Activated gamma-delta T cell treated with anti-CD3 and anti-CD28 coated beads, Interleukin-2, amount 50 U/mL, for 16 hours (primary cell): ENCODE results near the gene ISYNA1.
A peak's percentile ranks its signal among the peaks of the same experiment; 100 is the strongest.

Experiments
- DNase-seq: peaks from one replicate; pipeline ENCODE4 v3.0.0-alpha.2; 2020; ENCODE audit warnings: low read depth

ISYNA1 gene

DNA sequence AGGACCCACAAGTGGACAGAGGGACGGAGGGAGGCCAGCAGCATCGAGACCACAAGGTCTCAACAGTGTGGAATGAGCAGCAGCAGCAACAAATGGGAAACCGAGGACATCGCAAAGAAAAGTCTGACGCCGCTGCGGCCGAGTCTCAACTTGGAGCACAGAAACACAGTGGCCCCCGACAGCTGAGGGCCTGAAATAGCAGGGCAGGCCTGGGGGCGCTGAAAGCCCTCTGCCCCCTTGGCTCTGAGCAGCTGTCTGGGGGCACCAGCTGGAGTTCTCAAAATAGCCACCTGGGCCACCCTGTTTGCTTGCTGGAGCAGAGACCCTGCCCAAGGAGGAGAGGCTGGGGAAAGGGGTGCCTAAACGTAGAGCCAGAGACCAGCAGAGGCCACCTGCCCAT lies 5.9 kb upstream of the ISYNA1 start:
- DNase-seq = no peak

DNA sequence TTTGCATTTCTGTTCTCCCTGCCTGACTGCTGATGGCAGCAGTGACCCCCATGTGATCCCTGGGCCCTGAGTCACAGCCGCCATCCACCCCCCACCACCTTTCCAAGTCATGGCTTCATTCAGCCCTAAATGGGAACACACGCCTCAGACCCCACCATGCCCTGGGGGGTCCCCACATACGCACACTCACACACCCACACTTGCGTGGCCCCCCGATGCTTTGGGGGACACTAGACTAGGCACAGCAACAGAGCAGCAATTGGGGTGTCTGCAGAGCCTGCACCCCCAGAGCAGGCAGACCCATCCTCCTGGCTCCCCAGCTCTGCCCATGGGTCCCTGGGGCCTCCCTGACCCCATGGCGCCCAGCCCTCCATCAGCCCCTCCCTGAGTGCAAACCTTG lies 5.5 kb upstream of the ISYNA1 start:
- DNase-seq = no peak

DNA sequence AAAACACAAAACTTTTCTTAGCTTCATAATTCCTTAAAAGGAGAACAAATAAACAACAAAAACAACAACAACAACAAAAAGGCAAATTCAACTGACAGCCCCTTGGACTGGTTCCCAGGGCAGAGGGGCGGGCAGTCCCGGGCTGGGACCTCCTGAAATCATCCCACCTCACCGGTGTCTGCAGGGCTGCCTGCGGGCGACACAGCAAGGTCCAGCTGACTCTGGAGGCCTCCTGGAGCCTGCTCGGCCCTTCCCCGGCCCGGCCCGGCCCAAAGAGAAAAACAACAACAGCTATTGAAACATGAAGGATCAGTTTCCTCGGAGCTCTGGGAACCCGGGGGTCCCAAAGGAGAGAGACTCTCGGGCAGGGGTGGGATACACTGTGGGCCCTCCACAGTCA lies 5.0 kb upstream of the ISYNA1 start:
- no peak for DNase-seq

DNA sequence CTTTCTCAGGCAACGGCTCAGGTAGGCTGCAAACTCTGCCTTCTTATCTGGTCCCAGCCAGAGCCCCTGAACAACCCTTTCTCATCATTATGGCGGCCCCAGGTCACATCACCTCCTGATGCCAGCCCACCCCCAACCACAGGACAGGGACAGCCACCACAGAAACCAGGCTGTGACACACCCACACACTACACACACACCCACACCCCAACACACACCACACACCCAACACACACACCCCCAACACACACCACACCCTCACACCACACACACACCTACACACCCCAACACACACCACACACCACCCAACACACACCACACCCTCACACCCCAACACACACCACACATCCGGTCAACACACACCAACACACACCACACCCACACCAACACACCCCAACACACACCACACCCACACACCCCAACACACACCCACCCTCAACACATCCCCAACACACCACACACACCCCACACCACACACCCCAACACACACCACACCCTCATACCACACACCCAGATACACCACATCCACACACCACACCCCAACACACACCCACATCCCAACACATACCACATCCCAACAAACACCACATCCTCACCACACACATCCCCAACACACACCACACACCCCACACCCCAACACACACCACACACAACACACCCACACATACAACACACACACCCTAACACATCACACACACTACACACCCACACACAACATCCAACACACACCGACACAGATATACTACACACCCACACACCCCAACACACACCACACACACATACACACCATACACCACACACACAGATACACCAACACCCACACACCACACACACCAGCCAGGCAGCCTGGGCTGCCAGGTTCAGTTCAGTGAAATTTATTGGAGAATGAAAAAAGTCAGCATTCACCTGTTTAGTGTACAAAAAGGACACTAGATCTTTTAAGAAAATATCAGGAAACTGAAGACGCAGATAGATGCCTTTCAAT lies 4.2 kb upstream of the ISYNA1 start:
- no peak for DNase-seq

DNA sequence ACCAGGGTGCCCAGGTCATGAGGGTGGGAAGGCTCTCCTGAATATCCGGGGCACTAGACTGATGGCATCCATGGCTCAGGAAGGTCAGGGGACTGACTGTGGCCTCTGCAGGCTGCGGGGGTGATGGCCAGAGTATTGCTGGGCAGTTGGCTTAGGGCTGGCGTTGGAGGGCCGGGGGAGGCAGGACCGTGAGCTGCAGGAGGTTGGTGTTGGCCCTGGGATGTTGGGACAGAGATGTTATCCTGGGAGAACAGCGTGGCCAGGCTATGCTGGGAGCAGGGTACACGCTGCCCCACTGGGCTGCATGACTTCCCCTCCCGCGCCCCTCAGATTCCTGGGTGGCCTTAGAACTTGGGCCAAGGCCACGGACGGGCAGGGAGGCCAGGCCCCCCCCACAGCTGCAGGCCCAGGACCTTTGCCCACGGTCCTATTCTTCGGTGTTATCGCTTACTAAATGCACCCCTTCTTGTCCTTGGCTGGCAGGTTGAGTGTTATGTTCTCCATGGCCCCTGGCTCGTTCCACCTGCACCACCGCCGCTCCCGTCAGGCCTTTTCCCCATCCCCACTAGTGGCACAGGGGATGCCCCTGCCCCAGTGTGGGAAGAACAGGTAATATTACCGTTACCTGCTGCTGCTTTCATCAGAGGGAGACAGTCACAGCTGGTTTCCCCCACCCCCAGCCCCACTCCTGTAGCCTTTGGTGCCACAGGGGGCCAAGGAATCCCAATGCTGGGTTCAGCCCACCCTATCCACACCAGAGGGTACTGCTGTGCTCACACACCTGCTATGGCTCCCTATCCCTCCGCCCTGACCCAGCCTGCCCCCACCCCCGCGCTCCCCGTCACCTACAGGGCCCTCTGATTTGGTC lies 3.2 kb upstream of the ISYNA1 start:
- no peak for DNase-seq

DNA sequence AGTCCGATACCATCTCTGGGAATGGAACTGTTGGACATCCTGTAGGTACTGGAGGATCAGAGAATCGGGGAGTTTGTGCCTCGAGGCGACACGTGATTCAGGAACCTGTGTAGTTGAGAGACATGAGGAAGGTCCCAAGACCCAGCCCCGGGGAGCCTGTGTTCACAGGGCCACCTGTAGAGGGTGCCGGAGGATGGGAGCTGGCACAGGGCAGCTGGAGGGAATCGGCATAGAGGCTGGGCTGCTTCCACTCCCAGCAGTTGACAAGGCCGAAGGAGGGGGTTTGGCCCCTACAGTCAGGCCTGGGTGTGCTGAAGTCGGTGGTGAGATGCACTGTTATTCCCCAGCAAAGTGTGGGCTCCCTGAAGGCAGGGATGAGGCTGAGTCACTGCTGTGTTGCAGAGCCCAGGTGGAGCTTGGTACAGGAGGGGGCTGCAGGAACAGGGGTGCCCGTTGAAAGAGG lies 2.5 kb upstream of the ISYNA1 start:
- DNase-seq = no peak

DNA sequence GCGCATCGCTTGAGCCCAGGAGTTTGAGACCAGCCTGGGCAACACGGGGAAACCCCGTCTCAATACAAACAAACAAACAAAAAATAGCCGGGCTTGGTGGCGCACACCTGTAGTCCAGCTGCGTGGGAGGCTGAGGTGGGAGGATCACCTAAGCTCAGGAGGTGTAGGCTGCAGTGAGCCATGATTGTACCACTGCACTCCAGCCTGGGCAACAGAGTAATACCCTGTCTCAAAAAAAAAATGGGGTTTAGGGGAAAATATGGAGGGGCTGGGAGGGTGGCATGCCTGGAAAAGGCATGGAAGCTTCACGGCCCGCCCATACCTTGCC lies 1.9 kb upstream of the ISYNA1 start:
- DNase-seq = no peak

DNA sequence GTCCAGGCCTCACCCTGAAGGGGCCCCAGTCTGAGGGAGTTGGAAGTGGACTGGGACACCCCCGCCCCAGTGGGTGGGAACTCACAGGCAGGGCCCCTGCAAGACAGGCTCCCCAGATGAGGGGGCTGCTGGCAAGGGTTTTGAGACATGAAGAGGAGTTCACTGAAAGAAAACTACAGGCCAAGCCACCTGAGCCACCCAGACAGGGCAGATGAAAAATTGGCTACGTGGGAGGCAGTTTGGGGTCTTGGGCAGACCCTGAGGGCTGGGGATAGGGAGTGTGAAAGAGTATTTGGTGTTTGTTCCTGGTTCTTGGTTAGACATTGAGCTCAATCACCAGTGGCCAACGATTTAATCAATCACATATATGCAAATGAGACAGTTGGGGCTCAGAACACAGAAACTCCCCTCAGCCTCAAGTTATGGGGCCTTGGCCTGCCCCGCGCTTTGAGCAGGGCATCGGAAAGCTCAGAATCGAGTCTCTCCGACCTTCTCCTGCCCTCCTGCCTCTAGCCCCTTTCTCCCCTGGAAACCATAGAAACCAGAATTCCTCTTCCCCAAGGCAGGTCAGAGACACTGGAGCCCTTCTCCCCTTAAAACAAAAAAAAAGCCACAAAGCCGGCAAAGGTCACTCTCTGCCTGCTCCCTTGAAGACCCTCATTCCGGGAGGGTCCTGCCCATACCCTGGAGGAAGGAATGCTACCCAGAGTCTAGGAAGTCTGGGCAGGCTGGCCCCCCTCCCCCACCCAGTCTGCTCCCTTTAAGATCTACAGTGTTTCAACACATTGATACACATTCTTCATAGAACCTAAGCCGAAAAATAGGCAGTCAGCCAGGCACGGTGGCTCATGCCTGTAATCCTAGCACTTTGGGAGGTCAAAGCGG lies 1.3 kb upstream of the ISYNA1 start:
- DNase-seq = no peak

DNA sequence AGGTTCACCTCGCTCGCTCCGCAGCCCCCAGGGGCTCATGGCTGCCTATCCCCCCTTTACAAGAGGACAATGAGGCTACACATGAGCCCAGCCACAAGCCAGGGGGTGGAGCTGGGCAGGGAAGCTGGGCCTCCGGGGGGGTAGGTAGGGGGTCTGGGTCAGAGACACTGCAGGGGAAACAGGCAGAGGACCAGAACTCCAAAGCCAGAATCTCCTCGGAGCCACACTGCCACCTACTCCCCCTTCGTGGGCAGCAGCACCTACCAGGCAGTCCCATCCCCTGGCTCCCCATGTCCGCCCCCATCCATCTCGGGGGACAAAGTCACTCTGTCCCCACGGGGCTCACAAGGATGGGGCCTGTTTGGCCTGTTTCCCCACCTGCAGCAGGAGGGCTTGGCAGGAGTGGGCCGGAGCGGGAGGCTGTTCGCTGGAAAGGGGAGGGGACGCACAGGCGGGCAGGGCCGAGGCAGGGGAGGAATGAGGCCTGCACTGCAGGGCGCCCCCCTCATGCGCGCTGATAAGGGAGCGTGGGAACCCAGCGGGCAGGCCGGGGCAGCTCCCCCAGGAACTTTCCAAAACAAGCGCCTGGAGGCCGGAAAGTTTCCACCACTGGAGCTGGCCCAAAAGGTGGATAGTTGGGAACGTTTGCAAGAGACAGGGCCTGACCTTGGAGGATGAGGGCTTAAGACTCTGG lies 545 bp upstream of the ISYNA1 start:
- no peak for DNase-seq

DNA sequence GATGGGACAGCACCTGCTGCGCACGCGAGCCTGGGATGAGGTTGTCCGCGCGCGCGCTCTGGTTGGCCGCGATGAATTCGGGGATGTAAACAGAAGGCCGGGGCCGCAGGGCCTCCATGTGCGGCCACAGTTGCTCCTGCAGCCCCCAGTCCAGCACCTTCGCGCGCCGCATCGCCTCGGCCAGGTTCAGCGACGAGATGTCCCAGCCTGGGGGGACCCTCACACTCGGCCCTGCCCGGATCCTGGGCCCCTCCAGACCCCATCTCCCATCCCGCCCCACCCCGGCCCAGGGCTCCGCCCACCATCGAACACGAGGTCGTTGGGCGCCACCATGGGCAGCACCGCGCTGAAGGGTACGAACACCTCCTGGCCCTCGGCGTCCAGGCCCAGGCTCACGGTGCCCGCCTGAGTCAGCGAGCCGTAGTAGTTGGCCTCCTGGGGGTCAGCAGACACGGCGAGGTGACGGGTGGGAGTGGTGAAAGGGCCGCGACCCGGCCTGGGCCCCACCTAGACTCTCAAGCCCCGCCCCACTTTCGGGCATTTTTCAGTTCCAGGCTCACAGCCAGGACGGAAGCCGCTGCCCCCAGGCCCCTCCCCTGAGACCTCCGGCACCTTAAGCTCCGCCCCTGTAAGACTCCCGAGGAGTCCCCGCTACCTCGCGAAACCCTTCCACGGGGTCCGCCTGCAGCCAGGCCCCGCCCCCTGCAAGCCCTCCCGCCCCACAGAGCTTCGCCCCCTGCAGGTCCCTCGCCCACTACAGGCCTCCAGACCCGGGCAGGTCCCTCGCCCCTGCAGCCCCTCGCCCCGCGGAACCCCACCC lies 1.1 kb downstream of the ISYNA1 start:
- peak; percentile 72 for DNase-seq

DNA sequence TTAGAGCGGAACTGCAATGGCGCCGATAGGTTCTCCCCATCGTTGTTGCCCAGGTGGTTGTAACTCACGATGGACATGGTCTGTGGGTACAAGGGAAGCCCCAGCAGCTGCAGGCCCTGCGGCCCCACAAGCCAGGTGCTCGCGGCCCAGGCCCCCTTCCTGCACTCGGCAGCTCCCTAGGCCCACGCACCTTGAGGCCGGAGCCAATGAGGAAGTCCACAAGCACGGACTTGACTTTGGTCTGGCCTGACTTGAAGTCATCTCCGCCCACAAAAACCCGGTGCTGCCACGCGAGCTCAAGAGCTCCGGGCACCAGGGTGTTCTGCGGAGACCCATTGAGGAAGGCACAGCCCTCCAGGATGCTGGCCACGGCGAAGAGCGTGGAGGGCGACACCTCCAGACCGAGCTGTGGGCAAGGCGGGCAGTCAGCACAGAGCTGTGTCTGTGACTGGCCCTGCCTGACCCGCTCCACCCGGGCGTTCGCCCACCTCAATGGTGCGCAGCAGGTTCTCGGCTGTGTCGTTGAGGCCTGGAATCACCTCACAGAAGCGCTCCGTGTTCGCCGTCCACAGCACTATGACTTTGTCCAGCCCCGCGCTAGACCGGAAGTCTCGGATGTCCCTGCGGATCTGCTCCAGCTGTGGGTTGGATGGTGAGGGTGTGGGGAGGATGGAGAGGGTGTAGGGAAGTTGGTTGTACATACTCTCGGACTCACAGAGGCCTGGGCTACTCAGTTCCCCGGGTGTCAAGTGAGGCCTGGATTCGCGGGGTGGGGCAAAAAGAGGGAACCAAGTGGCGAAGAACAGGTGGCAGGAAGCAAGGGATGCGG lies 1.9 kb downstream of the ISYNA1 start:
- no peak for DNase-seq

DNA sequence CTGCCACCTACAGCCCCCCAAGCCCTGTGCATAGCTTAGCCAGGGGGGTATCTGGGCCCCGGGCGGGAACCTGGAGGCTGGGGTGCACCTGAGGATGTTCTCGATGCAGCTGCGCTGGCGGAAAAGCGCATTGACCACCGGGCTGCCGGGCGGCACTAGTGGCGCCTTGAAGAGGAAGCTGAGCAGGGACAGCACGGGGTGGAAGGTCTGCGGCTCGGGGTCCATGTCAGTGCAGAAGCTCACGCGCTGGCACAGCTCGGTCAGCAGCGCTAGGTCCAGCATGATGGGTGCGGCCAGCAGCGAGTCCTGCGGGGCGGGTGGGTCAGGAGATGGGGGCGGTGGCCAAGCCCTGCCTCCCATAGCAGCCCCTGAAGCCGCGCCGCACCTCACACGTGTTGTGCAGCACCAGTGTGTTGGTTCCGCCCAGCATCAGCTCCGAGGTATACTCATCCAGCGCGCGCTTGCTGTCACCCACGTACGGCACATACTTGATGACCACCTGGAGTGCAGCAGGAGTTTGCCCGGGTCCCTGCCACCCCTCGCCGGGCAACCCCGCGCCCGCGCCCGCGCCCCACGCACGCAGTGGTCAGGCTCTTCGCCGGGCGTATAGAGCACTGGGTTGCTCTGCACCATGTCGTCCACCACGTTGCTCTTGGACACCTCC lies 2.6 kb downstream of the ISYNA1 start:
- DNase-seq = no peak

DNA sequence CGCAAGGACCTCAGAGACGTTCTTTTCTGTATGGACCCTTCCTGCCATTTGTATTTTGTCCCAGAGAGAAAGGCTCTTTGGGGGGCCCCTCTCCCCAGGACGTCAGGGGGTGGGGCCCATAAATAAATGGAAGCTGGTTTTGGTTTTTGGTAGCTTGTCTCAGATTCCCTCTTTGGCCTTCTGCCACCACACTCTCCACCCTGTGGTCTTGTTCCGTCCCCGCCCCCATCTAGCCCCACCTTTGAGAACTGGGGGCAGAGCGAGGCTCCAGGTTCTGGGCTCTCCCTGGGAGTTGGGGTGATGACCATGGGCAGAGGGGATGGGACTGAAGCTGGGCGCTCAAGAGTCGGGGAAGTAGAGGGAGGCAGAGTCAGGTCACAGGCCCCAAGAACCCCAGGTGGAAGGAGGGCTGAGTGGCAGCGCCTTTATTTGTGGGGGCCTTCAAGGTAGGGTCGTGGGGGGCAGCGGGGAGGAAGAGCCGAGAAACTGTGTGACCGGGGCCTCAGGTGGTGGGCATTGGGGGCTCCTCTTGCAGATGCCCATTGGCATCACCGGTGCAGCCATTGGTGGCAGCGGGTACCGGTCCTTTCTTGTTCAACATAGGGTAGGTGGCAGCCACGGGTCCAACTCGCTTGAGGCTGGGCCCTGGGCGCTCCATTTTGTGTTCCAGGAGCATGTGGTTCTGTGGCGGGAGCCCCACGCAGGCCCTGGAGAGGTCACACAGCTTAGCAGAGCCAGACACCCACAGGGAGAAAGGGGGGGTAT lies 3.3 kb downstream of the ISYNA1 start:
- no peak for DNase-seq

DNA sequence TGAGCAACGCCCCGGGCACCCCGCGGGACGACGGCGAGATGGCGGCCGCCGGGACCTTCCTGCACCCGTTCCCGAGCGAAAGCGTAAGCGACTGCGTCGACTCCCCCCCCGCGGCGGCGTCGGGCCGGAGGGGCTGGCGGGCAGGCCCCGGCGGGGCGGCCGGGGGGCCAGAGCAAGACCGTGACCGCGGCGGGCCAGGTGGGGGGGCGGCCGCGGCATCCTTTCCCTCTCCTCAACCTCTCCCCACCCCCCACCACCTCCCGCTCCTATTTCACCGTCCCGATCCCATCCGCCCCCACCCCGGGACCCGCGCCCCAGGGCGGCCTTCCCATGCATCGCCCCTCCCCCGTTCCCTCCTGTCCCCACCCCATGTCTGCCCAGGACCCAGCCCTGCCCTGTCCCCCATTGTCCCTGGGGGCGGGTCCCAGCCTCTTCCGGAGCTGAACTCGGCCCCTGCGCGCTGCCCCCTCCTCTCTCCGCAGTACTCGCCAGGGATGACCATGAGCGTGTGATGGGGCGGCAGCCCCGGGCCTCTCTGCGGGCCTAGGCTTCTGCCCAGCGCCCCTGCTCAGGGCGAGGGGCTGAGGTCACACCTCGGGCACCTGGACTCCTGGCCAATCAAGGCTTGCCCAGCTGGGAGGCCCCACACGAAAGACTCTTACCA lies 4.1 kb downstream of the ISYNA1 start:
- DNase-seq = no peak

DNA sequence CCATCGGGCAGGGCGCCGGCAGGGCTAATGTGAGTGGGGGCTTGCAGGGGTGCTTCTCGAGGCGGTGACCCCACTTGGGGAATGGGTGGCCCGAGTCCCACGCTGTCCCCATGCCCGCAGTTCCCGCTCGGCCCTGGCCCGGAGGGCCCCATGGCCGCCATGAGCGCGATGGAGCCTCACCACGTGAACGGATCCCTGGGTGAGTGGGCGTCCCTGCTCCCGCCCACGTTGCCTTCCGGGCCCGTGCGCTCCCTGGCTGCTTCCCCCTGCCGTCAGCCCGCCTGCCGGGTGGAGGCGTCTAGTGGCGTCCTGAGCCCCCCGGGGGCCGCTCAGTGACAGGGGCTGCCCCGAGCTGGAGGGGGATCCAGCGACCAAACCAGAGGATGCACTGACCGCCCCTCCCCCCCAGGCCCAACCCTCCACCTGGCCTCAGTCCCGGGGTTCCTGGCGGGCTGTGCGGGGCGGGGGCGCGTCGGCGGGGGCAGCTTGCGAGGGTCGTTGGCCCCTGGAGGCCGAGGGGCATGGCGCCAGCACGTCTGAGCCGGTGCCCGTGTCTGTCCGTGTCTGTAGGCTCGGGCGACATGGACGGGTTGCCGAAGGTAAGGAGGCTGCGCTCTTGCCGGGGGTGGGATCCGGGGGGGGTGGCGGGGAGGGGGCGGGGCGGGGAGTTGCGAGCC lies 4.8 kb downstream of the ISYNA1 start:
- no peak for DNase-seq

DNA sequence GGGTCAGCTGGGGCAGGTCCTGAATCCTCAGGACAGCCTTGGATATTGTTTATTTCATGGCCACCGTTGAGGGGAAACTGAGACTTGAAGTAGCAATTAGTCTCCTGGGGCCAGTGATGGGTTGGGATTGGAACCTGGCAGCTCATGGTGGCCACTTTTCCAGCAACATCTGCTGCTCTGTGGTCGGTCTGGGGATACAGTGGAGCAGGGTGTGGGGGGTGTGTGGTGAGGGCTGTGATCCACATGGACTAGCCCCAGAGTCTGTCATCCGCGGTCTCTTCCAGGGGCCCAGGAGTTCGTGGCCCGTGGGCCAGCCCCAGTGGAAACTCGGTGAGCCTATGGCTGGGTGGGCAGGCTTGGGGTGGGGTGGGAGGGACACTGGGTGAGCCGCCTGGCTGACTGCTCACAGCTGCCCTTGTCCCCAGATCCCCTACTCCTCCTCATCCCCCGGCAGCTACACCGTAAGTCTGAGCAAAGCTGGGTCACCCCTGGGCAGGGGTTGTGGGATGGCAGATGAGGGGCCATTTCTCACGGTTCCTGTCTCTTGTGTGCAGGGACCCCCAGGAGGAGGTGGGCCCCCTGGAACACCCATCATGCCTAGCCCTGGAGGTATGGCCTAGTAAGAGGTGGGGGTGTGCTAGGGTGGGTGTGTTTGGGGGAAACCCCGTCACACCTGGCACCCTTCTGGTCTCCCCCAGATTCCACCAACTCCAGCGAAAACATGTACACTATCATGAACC lies 5.5 kb downstream of the ISYNA1 start:
- DNase-seq = no peak
